HL-60/S4 (cell line): ENCODE measurements around the gene DENND5A.
"Not testable (repeated sequence)": the region's sequence is repeated elsewhere in the genome, so short reads cannot be mapped to it uniquely, and the experiment has no call there.

Experiments
- in situ Hi-C: fragments of 300-500 bp; cut with MboI; formaldehyde crosslinking; loops from 2 replicates; pipeline ENCODE4 v1.14.3; 2022; ENCODE audit warnings: low sequenced_read_pairs

Gene DENND5A

GRCh38 chr11:9179141-9179540 lies 86.0 kb downstream of the DENND5A start:
- in situ Hi-C loops: no loop called here

GRCh38 chr11:9178716-9179115 lies 86.4 kb downstream of the DENND5A start:
- in situ Hi-C loops: no loop called here

GRCh38 chr11:9177438-9178091 lies 87.6 kb downstream of the DENND5A start:
- in situ Hi-C loops: no loop called here

- in situ Hi-C loops: no loop called here
Measured at GRCh38 chr11:9176550-9176949, 88.6 kb downstream of the DENND5A start.

GRCh38 chr11:9176136-9176535 lies 89.0 kb downstream of the DENND5A start:
- in situ Hi-C loops: no loop called here

- in situ Hi-C loops: no loop called here
Measured at GRCh38 chr11:9172389-9172788, 92.8 kb downstream of the DENND5A start.

GRCh38 chr11:9170450-9170849 lies 94.7 kb downstream of the DENND5A start:
- in situ Hi-C loops: no loop called here

- in situ Hi-C loops: no loop called here
Measured at GRCh38 chr11:9169595-9170295, 95.4 kb downstream of the DENND5A start.

- in situ Hi-C loops: not testable (repeated sequence)
Measured at GRCh38 chr11:9161991-9162390, 103.2 kb downstream of the DENND5A start.

GRCh38 chr11:9160166-9160565 lies 105.0 kb downstream of the DENND5A start:
- in situ Hi-C loops: no loop called here

- in situ Hi-C loops: no loop called here
Measured at GRCh38 chr11:9158898-9159391, 106.2 kb downstream of the DENND5A start.

GRCh38 chr11:9155930-9156329 lies 109.2 kb downstream of the DENND5A start:
- in situ Hi-C loops: no loop called here

- in situ Hi-C loops: no loop called here
Measured at GRCh38 chr11:9153651-9154050, 111.5 kb downstream of the DENND5A start.

GRCh38 chr11:9151631-9152030 lies 113.5 kb downstream of the DENND5A start:
- in situ Hi-C loops: no loop called here

- in situ Hi-C loops: no loop called here
Measured at GRCh38 chr11:9150926-9151325, 114.2 kb downstream of the DENND5A start.

- in situ Hi-C loops: no loop called here
Measured at GRCh38 chr11:9150501-9150900, 114.6 kb downstream of the DENND5A start.

- in situ Hi-C loops: no loop called here
Measured at GRCh38 chr11:9148727-9149126, 116.4 kb downstream of the DENND5A start.

- in situ Hi-C loops: no loop called here
Measured at GRCh38 chr11:9148035-9148434, 117.1 kb downstream of the DENND5A start.

GRCh38 chr11:9146477-9146876 lies 118.7 kb downstream of the DENND5A start:
- in situ Hi-C loops: no loop called here

GRCh38 chr11:9145283-9145682 lies 119.9 kb downstream of the DENND5A start:
- in situ Hi-C loops: no loop called here

- in situ Hi-C loops: no loop called here
Measured at GRCh38 chr11:9144828-9145227, 120.3 kb downstream of the DENND5A start.

- in situ Hi-C loops: no loop called here
Measured at GRCh38 chr11:9143721-9144120, 121.4 kb downstream of the DENND5A start.
